SU-DHL-6 (cell line): ENCODE results near the gene EPB41L4B.

Experiments used
- H2AFZ ChIP-seq: fragments of 200-600 bp; sonication (generic); 2 replicates; pipeline ENCODE4 v1.6.1; 2014; ENCODE audit warnings: low read depth, mild to moderate bottlenecking, moderate library complexity, mixed read lengths, antibody characterized with exemption, low read length; ENCODE audit not compliant: severe bottlenecking
- H3F3A ChIP-seq: fragments of 200-600 bp; shearing (Covaris generic); 2 replicates; pipeline ENCODE4 v1.6.0; 2016; ENCODE audit warnings: antibody characterized with exemption, mild to moderate bottlenecking; ENCODE audit not compliant: insufficient read depth
- H3K27ac ChIP-seq: fragments of 200-600 bp; sonication (generic); 2 replicates; pipeline ENCODE4 v1.5.1; 2016; ENCODE audit warnings: low read depth, mild to moderate bottlenecking, low read length, moderate library complexity, mixed read lengths
- H3K27me3 ChIP-seq: fragments of 200-600 bp; sonication (generic), shearing (Covaris generic); 2 replicates; pipeline ENCODE4 v1.6.0; 2014; ENCODE audit warnings: mild to moderate bottlenecking, low read length
- H3K36me3 ChIP-seq: fragments of 200-600 bp; sonication (generic); 2 replicates; pipeline ENCODE4 v1.6.1; 2014; ENCODE audit warnings: mild to moderate bottlenecking, low read length, mixed read lengths
- H3K4me2 ChIP-seq: fragments of 300-600, 200-600 bp; shearing (Covaris generic), sonication (generic); 2 replicates; pipeline ENCODE4 v1.6.0; 2014; ENCODE audit warnings: low read length, low read depth, mild to moderate bottlenecking; ENCODE audit not compliant: poor library complexity, severe bottlenecking
- H3K4me3 ChIP-seq: fragments of 200-600 bp; sonication (generic); 2 replicates; pipeline ENCODE4 v1.5.1; 2014; ENCODE audit warnings: antibody characterized with exemption, low read length, mild to moderate bottlenecking, mixed read lengths; ENCODE audit not compliant: insufficient read depth, poor library complexity, severe bottlenecking
- H3K79me2 ChIP-seq: fragments of 200-600 bp; sonication (generic); 2 replicates; pipeline ENCODE4 v1.6.1; 2014; ENCODE audit warnings: mild to moderate bottlenecking, low read length, moderate library complexity; ENCODE audit not compliant: insufficient read depth
- H3K9ac ChIP-seq: fragments of 200-600 bp; sonication (generic); 2 replicates; pipeline ENCODE4 v1.7.0; 2014; ENCODE audit warnings: mild to moderate bottlenecking, low read length
- H3K9me2 ChIP-seq: fragments of 200-600 bp; sonication (generic); replicated peaks from 2 replicates; pipeline ENCODE4 v1.6.1; 2014; ENCODE audit warnings: low read length; ENCODE audit not compliant: insufficient read depth
- H3K9me3 ChIP-seq: fragments of 200-600 bp; sonication (generic); 2 replicates; pipeline ENCODE4 v1.6.1; 2014; ENCODE audit warnings: low read length, mixed read lengths; ENCODE audit not compliant: insufficient read depth
- H4K20me1 ChIP-seq: fragments of 200-600 bp; sonication (generic); 2 replicates; pipeline ENCODE4 v1.6.1; 2014; ENCODE audit warnings: low read depth, mild to moderate bottlenecking, antibody characterized with exemption, low read length, moderate library complexity, mixed read lengths
- EZH2phosphoT487 ChIP-seq: fragments of 200-600 bp; sonication (generic), shearing (Covaris generic); conservative IDR thresholded peaks from 2 replicates; pipeline ENCODE4 v1.6.1; 2018; ENCODE audit warnings: mild to moderate bottlenecking, antibody characterized with exemption, low read length, moderate library complexity, mixed read lengths
- TF ChIP-seq, protein P1 (sequence below): fragments of 200-600 bp; sonication (generic); IDR thresholded peaks from one replicate; pipeline ENCODE4 v1.5.1; 2017; ENCODE audit warnings: antibody characterized with exemption, mild to moderate bottlenecking, low read length, moderate library complexity; ENCODE audit not compliant: insufficient read depth, poor library complexity, severe bottlenecking

EPB41L4B gene

DNA sequence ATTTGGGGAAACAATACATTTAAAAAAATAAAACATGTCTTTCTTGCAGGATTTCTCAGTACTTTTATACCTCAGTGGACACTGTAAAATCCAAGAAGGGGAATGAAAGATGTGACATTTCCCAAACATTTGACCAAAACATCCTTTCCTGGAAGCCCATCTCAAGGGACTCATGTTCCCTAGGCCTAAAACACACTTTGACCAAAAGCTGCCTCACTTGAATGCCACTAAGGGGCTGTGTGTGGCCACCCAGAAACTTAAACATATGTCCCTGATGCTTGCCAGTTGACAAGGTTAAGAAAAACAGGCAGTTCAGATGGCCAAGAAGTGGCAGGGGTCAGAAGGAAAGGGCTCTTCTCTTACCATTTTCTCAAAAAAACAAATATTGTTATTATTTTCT lies 73.6 kb downstream of the EPB41L4B start:
- Histone ChIP-seq H3K4me2 (no peak overlapping the region), H3F3A (no peaks in the 10 kb centered on the region), H3K36me3 (no peaks in the 10 kb centered on the region), H3K4me3 (no peak overlapping the region), H3K27me3 (no peaks in the 10 kb centered on the region), H3K9me2 (no peaks in the 10 kb centered on the region), H3K9me3 (no peaks in the 10 kb centered on the region), H3K79me2 (no peaks in the 10 kb centered on the region), H4K20me1 (no peaks in the 10 kb centered on the region), H3K9ac (no peak overlapping the region), H3K27ac (no peak overlapping the region), H2AFZ (no peak overlapping the region)
- TF ChIP-seq EZH2phosphoT487, result no peak
- TF ChIP-seq, protein P1, sequence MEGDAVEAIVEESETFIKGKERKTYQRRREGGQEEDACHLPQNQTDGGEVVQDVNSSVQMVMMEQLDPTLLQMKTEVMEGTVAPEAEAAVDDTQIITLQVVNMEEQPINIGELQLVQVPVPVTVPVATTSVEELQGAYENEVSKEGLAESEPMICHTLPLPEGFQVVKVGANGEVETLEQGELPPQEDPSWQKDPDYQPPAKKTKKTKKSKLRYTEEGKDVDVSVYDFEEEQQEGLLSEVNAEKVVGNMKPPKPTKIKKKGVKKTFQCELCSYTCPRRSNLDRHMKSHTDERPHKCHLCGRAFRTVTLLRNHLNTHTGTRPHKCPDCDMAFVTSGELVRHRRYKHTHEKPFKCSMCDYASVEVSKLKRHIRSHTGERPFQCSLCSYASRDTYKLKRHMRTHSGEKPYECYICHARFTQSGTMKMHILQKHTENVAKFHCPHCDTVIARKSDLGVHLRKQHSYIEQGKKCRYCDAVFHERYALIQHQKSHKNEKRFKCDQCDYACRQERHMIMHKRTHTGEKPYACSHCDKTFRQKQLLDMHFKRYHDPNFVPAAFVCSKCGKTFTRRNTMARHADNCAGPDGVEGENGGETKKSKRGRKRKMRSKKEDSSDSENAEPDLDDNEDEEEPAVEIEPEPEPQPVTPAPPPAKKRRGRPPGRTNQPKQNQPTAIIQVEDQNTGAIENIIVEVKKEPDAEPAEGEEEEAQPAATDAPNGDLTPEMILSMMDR, result no peak

DNA sequence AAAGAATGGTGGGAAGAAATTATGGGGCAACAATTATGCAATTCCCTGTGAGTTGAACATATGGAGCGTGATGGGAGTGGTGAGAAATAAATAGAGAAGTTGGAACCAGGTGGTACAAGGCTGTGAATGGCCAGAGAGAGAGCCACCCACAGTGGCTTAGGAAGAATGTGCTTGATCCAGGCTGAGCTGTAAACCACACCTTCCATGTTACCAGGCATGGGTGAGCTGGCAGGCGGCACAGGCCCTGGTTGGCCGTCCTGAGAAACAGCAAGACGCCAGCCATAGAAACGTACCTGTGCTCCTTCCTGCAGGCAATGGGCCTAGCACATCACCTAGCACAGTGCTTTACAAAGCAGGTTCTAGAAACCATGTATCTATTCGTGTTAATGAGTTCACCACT lies 74.3 kb downstream of the EPB41L4B start:
- Histone ChIP-seq H3K79me2 (no peaks in the 10 kb centered on the region), H3K4me3 (no peak overlapping the region), H2AFZ (no peak overlapping the region), H3K9me3 (no peaks in the 10 kb centered on the region), H4K20me1 (no peaks in the 10 kb centered on the region), H3K4me2 (no peak overlapping the region), H3K36me3 (no peaks in the 10 kb centered on the region), H3K9ac (no peak overlapping the region), H3F3A (no peaks in the 10 kb centered on the region), H3K27me3 (no peaks in the 10 kb centered on the region), H3K27ac (no peak overlapping the region), H3K9me2 (no peaks in the 10 kb centered on the region)
- TF ChIP-seq EZH2phosphoT487, result no peak
- TF ChIP-seq, protein P1, result no peak

DNA sequence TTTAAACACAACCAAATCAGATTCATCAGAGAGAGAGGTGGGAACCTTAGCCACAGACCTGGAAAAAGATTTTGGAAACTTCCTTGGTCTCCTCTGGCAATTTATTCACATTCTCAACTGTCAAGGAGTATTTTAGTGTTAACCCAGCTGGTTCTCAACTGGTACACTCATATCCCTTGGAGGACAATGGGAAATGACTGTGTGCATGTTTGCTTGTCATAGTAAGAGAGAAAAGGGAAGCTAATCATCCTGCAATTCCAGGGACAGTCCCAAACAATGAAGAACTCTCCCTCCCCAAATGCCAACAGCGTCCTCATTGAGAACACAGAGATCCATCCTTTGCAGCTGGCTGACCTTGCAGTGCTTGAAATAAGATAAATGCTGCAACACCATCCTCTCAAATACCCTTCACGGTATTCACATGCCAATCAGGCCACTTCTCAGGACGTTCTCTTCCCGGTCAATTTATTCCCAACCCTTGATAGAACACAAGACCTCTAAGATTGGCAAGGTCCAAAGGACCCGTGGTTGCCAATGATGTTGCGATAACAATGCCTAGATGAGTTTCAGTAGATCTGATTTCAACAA lies 75.5 kb downstream of the EPB41L4B start:
- Histone ChIP-seq H3K27ac (no peak overlapping the region), H3K79me2 (no peaks in the 10 kb centered on the region), H3K4me2 (no peak overlapping the region), H3K9ac (no peak overlapping the region), H4K20me1 (no peaks in the 10 kb centered on the region), H3K27me3 (no peaks in the 10 kb centered on the region), H3K9me3 (no peaks in the 10 kb centered on the region), H3K4me3 (no peak overlapping the region), H3F3A (no peaks in the 10 kb centered on the region), H3K36me3 (no peaks in the 10 kb centered on the region), H2AFZ (no peak overlapping the region), H3K9me2 (no peaks in the 10 kb centered on the region)
- TF ChIP-seq, protein P1, result no peak
- TF ChIP-seq EZH2phosphoT487, result no peak
